ENCODE results near the gene PRRX1.

PRRX1 gene

DNA sequence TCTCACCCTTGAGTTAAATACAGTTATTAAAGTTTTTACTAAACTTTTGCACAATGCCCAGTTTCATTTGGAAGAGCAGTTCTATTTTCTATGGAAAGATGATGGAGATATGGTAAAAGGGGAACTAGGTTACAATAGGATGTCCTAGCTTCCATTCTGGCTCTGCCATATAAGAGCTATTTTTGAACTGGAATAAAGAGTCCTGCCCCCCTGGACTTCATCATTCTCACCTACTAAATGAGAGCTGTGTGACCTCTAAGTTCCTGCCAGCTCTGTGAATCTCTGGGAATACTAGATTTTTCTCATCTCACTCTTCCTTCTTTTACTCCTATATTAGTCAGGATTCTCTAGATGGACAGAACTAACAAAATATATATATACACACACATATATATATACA is 106.3 kb downstream of the PRRX1 start:
- Histone ChIP-seq H3K9me3 (replicated peaks; ENCODE audit: insufficient read depth, low read length) (no peaks in the 10 kb centered on the region), H3K4me3 (ENCODE audit: low read length) (no peak overlapping the region), H3K27me3 (replicated peaks; ENCODE audit: insufficient read depth, low read length) (no peaks in the 10 kb centered on the region), H3K4me1 (ENCODE audit: low read length) (no peaks in the 10 kb centered on the region), H2AFZ (ENCODE audit: low read length) (no peak overlapping the region), H3K9me2 (replicated peaks; ENCODE audit: insufficient read depth, low read length) (no peaks in the 10 kb centered on the region), H3K4me2 (ENCODE audit: low read depth, low read length) (no peak overlapping the region), H3K79me2 (ENCODE audit: low read length) (no peaks in the 10 kb centered on the region), H3F3A (ENCODE audit: insufficient read depth, low read length) (no peaks in the 10 kb centered on the region), H3K36me3 (replicated peaks; ENCODE audit: insufficient read depth, low read length) (no peaks in the 10 kb centered on the region), H3K9ac (ENCODE audit: low read length) (no peak overlapping the region), H3K27ac (ENCODE audit: low read length) (no peak overlapping the region), H4K20me1 (ENCODE audit: insufficient read depth, low read length) (no peaks in the 10 kb centered on the region)
- DNase-seq, result no peak
- TF ChIP-seq, protein P1, sequence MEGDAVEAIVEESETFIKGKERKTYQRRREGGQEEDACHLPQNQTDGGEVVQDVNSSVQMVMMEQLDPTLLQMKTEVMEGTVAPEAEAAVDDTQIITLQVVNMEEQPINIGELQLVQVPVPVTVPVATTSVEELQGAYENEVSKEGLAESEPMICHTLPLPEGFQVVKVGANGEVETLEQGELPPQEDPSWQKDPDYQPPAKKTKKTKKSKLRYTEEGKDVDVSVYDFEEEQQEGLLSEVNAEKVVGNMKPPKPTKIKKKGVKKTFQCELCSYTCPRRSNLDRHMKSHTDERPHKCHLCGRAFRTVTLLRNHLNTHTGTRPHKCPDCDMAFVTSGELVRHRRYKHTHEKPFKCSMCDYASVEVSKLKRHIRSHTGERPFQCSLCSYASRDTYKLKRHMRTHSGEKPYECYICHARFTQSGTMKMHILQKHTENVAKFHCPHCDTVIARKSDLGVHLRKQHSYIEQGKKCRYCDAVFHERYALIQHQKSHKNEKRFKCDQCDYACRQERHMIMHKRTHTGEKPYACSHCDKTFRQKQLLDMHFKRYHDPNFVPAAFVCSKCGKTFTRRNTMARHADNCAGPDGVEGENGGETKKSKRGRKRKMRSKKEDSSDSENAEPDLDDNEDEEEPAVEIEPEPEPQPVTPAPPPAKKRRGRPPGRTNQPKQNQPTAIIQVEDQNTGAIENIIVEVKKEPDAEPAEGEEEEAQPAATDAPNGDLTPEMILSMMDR (IDR thresholded peaks at IDR 0.05; ENCODE audit: low read length), result no peak
- TF ChIP-seq EZH2phosphoT487 (IDR thresholded peaks at IDR 0.05; ENCODE audit: low read length), result no peak
- TF ChIP-seq EZH2 (optimal IDR thresholded peaks at IDR 0.05; ENCODE audit: low read depth, low read length), result no peak

DNA sequence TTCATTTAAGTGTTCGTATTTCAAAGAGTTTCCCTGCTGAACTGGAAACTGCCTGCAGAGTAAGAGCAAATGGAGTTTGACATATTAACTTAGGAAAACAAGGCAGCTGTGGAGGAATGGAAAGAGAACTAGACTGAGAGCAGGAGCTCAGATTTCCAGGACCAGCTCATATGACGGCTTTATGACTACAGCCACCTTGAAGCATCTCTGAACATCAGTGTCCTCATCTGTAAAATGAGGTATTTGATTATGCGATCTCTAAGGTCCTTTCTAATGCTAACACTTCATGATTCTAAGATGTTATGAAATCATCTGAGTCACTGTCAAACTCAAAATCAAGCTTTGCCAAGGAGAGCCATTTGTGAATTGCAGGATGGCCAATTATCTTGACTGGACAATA is 112.3 kb downstream of the PRRX1 start:
- Histone ChIP-seq H3K27ac (ENCODE audit: low read length) (no peak overlapping the region), H4K20me1 (ENCODE audit: insufficient read depth, low read length) (no peaks in the 10 kb centered on the region), H3K9ac (ENCODE audit: low read length) (no peak overlapping the region), H3K4me3 (ENCODE audit: low read length) (no peak overlapping the region), H3K4me1 (ENCODE audit: low read length) (peaks cover 10% of the 10 kb centered on the region; the same call in 1 of the 2 replicates), H2AFZ (ENCODE audit: low read length) (no peak overlapping the region), H3K4me2 (ENCODE audit: low read depth, low read length) (no peak overlapping the region), H3K36me3 (replicated peaks; ENCODE audit: insufficient read depth, low read length) (no peaks in the 10 kb centered on the region), H3K9me3 (replicated peaks; ENCODE audit: insufficient read depth, low read length) (no peaks in the 10 kb centered on the region), H3F3A (ENCODE audit: insufficient read depth, low read length) (no peaks in the 10 kb centered on the region), H3K79me2 (ENCODE audit: low read length) (no peaks in the 10 kb centered on the region), H3K9me2 (replicated peaks; ENCODE audit: insufficient read depth, low read length) (no peaks in the 10 kb centered on the region), H3K27me3 (replicated peaks; ENCODE audit: insufficient read depth, low read length) (no peaks in the 10 kb centered on the region)
- no peak for DNase-seq
- TF ChIP-seq, protein P1 (IDR thresholded peaks at IDR 0.05; ENCODE audit: low read length), result no peak
- TF ChIP-seq EZH2 (optimal IDR thresholded peaks at IDR 0.05; ENCODE audit: low read depth, low read length), result no peak

DNA sequence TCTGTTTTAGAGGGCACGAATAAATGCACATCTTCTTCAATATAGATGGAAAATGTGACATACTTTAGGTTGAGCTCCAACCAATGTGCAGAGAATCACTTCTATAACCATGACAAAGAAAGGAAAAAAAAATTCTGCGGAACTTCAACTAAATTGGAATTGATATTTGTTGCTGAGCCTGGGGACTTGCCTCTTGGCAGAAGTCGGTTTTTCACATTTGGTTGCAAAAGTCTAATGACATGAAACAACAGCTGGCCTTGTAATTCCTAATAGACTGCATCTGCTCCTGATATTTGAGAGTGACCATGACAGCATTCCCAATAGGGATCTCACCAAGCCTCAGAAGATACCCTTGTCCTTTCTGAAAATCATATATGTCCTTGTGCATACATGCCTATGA is 112.8 kb downstream of the PRRX1 start:
- Histone ChIP-seq H3K4me3 (ENCODE audit: low read length) (no peak overlapping the region), H3K36me3 (replicated peaks; ENCODE audit: insufficient read depth, low read length) (no peaks in the 10 kb centered on the region), H3K9me3 (replicated peaks; ENCODE audit: insufficient read depth, low read length) (no peaks in the 10 kb centered on the region), H3K9me2 (replicated peaks; ENCODE audit: insufficient read depth, low read length) (no peaks in the 10 kb centered on the region), H4K20me1 (ENCODE audit: insufficient read depth, low read length) (no peaks in the 10 kb centered on the region), H3K4me2 (ENCODE audit: low read depth, low read length) (no peak overlapping the region), H3K4me1 (ENCODE audit: low read length) (peaks cover 10% of the 10 kb centered on the region; the same call in 1 of the 2 replicates), H3F3A (ENCODE audit: insufficient read depth, low read length) (no peaks in the 10 kb centered on the region), H3K79me2 (ENCODE audit: low read length) (no peaks in the 10 kb centered on the region), H2AFZ (ENCODE audit: low read length) (no peak overlapping the region), H3K27me3 (replicated peaks; ENCODE audit: insufficient read depth, low read length) (no peaks in the 10 kb centered on the region), H3K9ac (ENCODE audit: low read length) (no peak overlapping the region), H3K27ac (ENCODE audit: low read length) (no peak overlapping the region)
- DNase-seq, result no peak
- no peak for TF ChIP-seq EZH2phosphoT487 (IDR thresholded peaks at IDR 0.05; ENCODE audit: low read length)
- TF ChIP-seq, protein P1 (IDR thresholded peaks at IDR 0.05; ENCODE audit: low read length), result no peak
- no peak for TF ChIP-seq EZH2 (optimal IDR thresholded peaks at IDR 0.05; ENCODE audit: low read depth, low read length)

Data from MM.1S (cell line).